ENCODE measurements around the gene RAX2. TPM values are rescaled to one million over a fixed set of nuclear protein-coding genes. Genes with fewer than 3 reads are reported as not detected.

The RAX2 gene
- total and polyA plus RNA-seq, 2 donors (not counting 3 experiments of a cell fraction or from before 2014, with no cell fraction given) = not detected

DNA sequence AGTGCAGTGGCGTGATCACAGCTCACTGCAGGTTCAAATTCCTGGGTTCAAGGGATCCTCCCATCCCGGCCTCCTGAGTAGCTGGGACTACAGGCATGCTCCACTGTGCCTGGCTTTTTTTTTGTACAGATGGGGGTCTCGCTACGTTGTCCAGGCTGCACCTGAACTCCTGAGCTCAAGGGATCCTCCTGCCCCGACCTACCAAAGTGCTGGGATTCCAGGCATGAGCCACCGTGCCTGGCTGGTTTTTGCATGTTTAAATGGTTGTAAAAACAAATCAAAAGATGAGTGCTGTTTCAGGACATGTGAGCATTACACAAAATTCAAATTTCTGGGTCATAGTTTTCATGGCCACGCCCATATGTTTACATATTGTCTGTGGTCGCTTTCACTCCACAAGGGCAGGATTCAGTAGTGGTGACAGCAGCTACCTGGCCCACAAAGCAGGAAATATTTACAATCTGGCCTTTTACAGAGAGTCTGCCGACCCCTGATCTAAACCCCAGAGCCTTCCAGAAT lies 8.8 kb upstream of the RAX2 start:
- Histone ChIP-seq H3K4me1 (ENCODE audit: control insufficient read depth, extremely low read depth, insufficient read depth, low read length) (no peaks in the 10 kb centered on the region), H3K9ac (replicated peaks; ENCODE audit: extremely low read depth, insufficient read depth, low read length) (no peak overlapping the region), H3K9me3 (replicated peaks; ENCODE audit: control insufficient read depth, insufficient read depth, low read length) (peaks cover 2% of the 10 kb centered on the region), H3K4me3 (replicated peaks in 1 of 3; ENCODE audit: insufficient read depth in 1 of 3, low read depth in 1 of 3, low read length in 3 of 3) (no peak overlapping the region), H4K20me1 (replicated peaks; ENCODE audit: control insufficient read depth, extremely low read depth, insufficient read depth, low read length) (no peaks in the 10 kb centered on the region), H3K36me3 (ENCODE audit: control insufficient read depth in 2 of 2, extremely low read depth in 1 of 2, insufficient read depth in 2 of 2, low read length in 2 of 2) (no peaks in the 10 kb centered on the region), H2AFZ (ENCODE audit: low read depth, low read length) (no peak overlapping the region), H3K79me2 (ENCODE audit: control insufficient read depth, insufficient read depth, low read length) (no peaks in the 10 kb centered on the region), H3K27me3 (ENCODE audit: control insufficient read depth in 2 of 2, insufficient read depth in 2 of 2, low read length in 2 of 2) (peaks cover 8 to 9% of the 10 kb centered on the region in 2 experiments), H3K9me1 (replicated peaks; ENCODE audit: control insufficient read depth, extremely low read depth, insufficient read depth, low read length) (no peaks in the 10 kb centered on the region), H3K27ac (ENCODE audit: insufficient read depth, low read depth, low read length) (no peak overlapping the region), H3K4me2 (ENCODE audit: insufficient read depth, low read length) (no peak overlapping the region)
- intact Hi-C loops (cut with micrococcal nuclease) (no loop called here), dilution Hi-C loops (cut with MboI; ENCODE audit: extremely low pct_ligation_motif_present, low sequenced_read_pairs) (no loop called here)
- TF ChIP-seq EZH2 (IDR thresholded peaks at IDR 0.05; ENCODE audit: borderline replicate concordance, low read depth, low read length, severe bottlenecking) = no peak
- no peak for TF ChIP-seq FOS (IDR thresholded peaks at IDR 0.05; ENCODE audit: borderline replicate concordance, insufficient read depth, low read length)
- no peak for TF ChIP-seq GATA2 (IDR thresholded peaks at IDR 0.05; ENCODE audit: insufficient read depth, insufficient read length, low read depth, low read length)
- no peak for TF ChIP-seq POLR2AphosphoS5 (IDR thresholded peaks at IDR 0.05; ENCODE audit: insufficient read depth, low read depth, low read length)
- no peak for TF ChIP-seq MYC (IDR thresholded peaks at IDR 0.05; ENCODE audit: low read depth, low read length)
- TF ChIP-seq, protein P1, sequence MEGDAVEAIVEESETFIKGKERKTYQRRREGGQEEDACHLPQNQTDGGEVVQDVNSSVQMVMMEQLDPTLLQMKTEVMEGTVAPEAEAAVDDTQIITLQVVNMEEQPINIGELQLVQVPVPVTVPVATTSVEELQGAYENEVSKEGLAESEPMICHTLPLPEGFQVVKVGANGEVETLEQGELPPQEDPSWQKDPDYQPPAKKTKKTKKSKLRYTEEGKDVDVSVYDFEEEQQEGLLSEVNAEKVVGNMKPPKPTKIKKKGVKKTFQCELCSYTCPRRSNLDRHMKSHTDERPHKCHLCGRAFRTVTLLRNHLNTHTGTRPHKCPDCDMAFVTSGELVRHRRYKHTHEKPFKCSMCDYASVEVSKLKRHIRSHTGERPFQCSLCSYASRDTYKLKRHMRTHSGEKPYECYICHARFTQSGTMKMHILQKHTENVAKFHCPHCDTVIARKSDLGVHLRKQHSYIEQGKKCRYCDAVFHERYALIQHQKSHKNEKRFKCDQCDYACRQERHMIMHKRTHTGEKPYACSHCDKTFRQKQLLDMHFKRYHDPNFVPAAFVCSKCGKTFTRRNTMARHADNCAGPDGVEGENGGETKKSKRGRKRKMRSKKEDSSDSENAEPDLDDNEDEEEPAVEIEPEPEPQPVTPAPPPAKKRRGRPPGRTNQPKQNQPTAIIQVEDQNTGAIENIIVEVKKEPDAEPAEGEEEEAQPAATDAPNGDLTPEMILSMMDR (IDR thresholded peaks at IDR 0.05; ENCODE audit: extremely low read depth in 1 of 2, insufficient read depth in 1 of 2, low read depth in 1 of 2, low read length in 2 of 2) = no peak
- no peak for TF ChIP-seq JUN (IDR thresholded peaks at IDR 0.05; ENCODE audit: borderline replicate concordance, insufficient read depth, insufficient read length, low read depth)
- TF ChIP-seq POLR2A (IDR thresholded peaks at IDR 0.05; ENCODE audit: low read depth, low read length) = no peak
- TF ChIP-seq, protein P2, sequence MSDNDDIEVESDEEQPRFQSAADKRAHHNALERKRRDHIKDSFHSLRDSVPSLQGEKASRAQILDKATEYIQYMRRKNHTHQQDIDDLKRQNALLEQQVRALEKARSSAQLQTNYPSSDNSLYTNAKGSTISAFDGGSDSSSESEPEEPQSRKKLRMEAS (IDR thresholded peaks at IDR 0.05; ENCODE audit: insufficient read depth, insufficient read length) = no peak
- ChIA-PET POLR2A (no interaction called here), CTCF (no interaction called here)
- FAIRE-seq (no peak), DNase-seq (ENCODE audit: low read depth, low spot score) (no peak)
- BruUV-seq (replicated peaks) = no TSS peak
